Measurements from ENCODE around the gene TAS1R3.

DNA sequence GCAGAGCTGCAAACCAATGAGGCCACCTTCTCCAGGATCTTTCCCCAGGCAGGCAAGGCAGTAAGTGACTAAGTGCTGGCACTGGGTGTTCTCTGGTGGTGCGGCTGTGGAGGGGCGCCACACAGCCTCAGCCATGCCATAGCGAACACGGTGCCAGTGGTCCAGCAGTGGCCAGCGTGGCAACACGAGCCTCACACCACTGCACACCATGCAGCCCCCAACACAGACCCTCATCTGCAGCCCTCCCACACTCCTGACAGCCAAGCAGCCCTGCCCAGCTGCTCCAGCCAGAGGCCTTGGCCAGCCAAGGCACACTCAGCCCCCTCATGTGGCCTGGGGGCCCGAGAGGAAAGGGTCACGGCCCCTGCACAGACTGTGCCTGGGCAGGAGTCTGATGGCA, 9.6 kb upstream of the TAS1R3 start:
- TF ChIP-seq, protein P1, sequence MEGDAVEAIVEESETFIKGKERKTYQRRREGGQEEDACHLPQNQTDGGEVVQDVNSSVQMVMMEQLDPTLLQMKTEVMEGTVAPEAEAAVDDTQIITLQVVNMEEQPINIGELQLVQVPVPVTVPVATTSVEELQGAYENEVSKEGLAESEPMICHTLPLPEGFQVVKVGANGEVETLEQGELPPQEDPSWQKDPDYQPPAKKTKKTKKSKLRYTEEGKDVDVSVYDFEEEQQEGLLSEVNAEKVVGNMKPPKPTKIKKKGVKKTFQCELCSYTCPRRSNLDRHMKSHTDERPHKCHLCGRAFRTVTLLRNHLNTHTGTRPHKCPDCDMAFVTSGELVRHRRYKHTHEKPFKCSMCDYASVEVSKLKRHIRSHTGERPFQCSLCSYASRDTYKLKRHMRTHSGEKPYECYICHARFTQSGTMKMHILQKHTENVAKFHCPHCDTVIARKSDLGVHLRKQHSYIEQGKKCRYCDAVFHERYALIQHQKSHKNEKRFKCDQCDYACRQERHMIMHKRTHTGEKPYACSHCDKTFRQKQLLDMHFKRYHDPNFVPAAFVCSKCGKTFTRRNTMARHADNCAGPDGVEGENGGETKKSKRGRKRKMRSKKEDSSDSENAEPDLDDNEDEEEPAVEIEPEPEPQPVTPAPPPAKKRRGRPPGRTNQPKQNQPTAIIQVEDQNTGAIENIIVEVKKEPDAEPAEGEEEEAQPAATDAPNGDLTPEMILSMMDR (IDR thresholded peaks at IDR 0.05) = no peak
- TF ChIP-seq POLR2A (IDR thresholded peaks at IDR 0.05) = no peak

Data from adrenal gland (tissue), 5 donors.